GM12875 (cell line): ENCODE results near the gene ZFHX3.
A peak's percentile ranks its signal among the peaks of the same experiment; 100 is the strongest.

ENCODE experiments used
- H3K4me3 ChIP-seq: one replicate; pipeline ENCODE4 v1.5.1; 2011; ENCODE audit warnings: low read depth, low read length, control low read depth
- CTCF ChIP-seq: IDR thresholded peaks from 2 replicates; pipeline ENCODE4 v1.5.1; 2011; ENCODE audit warnings: low read depth, mild to moderate bottlenecking, control low read depth, inconsistent platforms, low read length, moderate library complexity, borderline replicate concordance; ENCODE audit not compliant: insufficient read depth

The ZFHX3 gene

GRCh38 chr16:72833969-72834368, 214.0 kb downstream of the ZFHX3 start:
- no peak overlapping the region for H3K4me3 ChIP-seq
- TF ChIP-seq CTCF = no peak

- no peak overlapping the region for H3K4me3 ChIP-seq
- no peak for TF ChIP-seq CTCF
Measured at GRCh38 chr16:72833482-72833881, 214.4 kb downstream of the ZFHX3 start.

DNA sequence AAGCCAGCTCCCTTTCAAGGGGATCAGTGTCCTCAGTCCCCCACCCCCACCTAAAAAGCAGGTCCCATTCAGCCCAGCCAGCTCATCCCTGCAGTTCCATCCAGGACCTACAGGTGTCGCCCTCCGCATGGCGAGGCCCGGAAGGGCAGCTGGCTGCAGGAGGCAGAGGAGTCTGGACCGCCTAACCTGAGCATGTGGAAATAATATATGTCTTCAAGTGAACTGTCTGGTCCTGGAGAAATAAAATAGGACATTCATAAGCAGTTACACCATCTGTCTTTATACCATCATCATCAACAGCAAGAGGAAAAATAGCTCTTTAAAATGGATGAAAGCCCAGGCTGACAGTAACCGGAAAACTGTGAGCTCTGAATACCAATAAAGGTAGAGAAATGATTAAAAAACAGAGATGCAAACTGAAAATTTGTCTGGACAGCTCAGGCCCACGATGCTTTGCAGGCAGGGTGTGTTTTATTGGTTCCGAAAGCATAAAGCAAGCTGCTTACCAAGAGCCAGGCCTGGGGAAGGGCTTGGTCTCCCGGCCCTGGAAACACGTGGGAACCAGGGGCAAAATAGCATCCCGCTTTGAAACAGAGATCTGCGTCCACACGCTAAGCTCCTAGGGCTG, 215.2 kb downstream of the ZFHX3 start:
- H3K4me3 ChIP-seq = no peak overlapping the region
- peak; percentile 99 for TF ChIP-seq CTCF

DNA sequence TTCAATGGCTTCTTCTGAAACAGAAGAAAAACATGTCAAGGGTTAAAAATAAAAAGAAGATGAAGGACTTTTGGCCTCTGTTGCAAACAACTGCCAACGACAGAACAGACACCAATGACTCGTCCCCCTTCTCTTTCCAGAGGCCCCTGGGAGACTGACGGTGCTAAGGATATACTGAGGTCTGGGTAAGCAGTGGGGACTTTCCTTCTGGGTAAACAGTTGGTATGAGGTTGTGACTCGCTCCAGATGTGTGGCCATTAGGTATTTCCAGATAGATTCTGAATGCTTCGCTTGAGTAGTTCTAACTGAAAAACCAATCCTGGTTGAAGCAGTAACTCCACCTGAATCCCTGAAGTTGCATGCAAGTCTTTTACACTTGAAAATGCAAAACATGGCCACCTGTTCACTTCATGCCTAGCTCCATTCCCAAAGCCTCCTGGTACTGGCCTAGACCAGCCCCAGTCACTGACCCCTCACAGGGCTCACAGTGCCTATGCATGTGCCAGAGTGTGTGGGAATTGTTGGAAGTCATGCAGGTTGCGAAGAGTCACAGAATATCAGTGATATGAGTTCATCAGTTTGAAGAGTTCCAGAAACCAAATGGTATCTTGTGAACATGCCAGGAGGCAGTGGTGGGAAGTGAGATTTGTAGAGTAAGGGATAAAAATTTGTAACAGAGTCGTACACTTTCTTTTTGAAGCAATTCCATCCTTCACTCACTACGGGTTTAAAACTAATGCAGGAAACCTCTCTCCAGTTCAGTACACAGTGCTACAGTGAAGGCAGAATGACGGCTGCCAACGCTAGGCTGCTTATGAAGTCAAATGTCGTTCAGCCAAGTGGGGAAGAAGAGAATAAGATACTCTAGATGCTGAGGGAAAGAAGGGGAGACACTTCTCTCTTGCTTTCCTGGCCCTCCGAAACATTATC, 217.8 kb downstream of the ZFHX3 start:
- no peak for TF ChIP-seq CTCF
- H3K4me3 ChIP-seq = no peak overlapping the region

GRCh38 chr16:72827866-72828265, 220.1 kb downstream of the ZFHX3 start:
- H3K4me3 ChIP-seq = no peak overlapping the region
- no peak for TF ChIP-seq CTCF

GRCh38 chr16:72825912-72826621, 221.9 kb downstream of the ZFHX3 start:
- no peak for TF ChIP-seq CTCF
- no peak overlapping the region for H3K4me3 ChIP-seq

GRCh38 chr16:72824761-72825160, 223.2 kb downstream of the ZFHX3 start:
- H3K4me3 ChIP-seq = no peak overlapping the region
- TF ChIP-seq CTCF = no peak
